22Rv1 (cell line): ENCODE data around the gene TMEM126B.

Experiments used
- ZFX ChIP-seq: fragments of 450-650 bp; IDR thresholded peaks from 2 replicates; pipeline ENCODE4 v1.6.1; 2017; ENCODE audit warnings: antibody characterized with exemption, borderline replicate concordance
- TF ChIP-seq, protein P1 (sequence below): fragments of 450-650 bp; IDR thresholded peaks from 2 replicates; pipeline ENCODE4 v1.5.1; 2017; ENCODE audit warnings: mild to moderate bottlenecking

DNA sequence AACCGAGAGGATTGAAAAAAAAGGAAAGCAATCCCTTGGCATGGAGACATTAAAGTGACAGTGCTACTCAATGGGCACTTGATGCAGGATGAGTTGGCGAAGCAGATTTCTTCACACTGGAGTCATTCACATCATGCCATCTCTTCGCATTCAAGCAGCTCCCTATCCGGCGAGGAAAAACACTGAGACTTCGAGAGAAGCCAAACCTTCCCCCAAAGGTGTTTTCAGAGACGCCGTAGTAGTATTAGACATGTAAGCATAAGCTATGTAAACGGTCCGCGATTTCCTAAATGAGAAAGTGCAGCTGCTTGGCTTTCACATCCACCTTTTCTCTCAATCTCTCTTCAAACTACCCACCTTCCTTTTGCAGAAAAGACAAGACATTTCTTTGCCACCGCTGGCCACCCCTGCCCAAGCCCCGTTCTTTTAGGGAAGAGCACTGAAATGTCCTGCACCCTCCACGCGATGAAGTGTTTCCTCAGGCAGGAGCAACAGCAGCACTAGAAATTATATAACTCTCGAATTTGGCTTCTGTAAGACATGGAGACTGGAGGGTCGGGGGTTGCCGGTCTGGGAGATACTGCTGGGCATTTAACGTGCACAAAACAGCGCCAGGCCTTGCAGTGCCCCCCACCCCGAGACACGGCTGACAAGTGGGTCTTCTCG lies 928 bp upstream of the TMEM126B start, which contains the start of gene DLG2:
- TF ChIP-seq, protein P1, sequence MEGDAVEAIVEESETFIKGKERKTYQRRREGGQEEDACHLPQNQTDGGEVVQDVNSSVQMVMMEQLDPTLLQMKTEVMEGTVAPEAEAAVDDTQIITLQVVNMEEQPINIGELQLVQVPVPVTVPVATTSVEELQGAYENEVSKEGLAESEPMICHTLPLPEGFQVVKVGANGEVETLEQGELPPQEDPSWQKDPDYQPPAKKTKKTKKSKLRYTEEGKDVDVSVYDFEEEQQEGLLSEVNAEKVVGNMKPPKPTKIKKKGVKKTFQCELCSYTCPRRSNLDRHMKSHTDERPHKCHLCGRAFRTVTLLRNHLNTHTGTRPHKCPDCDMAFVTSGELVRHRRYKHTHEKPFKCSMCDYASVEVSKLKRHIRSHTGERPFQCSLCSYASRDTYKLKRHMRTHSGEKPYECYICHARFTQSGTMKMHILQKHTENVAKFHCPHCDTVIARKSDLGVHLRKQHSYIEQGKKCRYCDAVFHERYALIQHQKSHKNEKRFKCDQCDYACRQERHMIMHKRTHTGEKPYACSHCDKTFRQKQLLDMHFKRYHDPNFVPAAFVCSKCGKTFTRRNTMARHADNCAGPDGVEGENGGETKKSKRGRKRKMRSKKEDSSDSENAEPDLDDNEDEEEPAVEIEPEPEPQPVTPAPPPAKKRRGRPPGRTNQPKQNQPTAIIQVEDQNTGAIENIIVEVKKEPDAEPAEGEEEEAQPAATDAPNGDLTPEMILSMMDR, result no peak
- no peak for TF ChIP-seq ZFX
